ENCODE measurements around the gene UBIAD1.
"Not testable (repeated sequence)": the region's sequence is repeated elsewhere in the genome, so short reads cannot be mapped to it uniquely, and the experiment has no call there.

The UBIAD1 gene

DNA sequence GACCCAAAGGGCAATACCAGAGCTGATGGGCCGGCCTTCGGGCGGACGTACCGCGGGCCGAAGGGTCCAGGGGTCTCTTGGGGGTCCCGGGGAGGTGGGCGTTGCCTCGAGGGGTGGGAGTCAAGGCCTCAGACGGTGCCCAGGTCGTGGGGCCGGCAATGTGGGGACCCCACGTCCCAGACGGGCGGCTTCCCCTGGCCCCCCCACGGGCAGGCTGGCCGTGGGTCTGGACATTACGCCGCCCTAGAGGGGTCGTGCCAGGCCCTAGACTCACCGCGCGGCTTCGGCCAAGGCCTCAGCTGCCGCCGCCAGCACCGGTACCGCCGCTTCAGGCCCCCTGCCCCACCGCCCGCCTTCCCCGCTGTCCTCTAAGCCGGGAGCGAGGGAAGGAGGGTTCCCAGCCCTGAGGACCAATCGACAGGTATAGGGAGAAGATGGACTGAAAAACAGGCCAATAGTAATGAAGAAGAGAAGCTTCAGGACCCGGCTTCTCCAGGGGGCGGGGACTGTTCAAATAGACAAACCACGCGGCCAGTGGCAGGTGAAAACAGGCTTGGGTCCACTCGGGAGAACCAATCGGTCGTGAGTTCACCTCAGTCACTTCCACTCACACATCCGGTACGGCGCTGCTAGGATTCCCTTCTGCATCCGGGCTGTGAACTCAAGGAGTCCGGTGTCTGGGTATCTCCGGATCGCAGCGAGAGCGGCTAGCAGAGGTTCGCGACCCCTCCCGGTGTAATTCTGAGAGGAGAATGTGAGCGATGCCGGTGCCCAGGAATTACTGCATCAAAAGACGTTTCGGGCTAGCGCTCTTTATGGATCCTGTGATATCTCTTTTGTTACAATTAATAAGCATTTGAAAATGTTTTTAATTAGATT, 10.6 kb upstream of the UBIAD1 start, which contains the start of gene MTOR:
Gene MTOR, minus strand, starts transcription at position 381 of the 879 bp plus-strand sequence. CDS start 3,142 bp downstream, outside the sequence.
- Mint-ChIP-seq H3K9me3 (no peaks in the 10 kb centered on the region), H3K4me3 (peak within 1 kb of the TSS; percentile 91 to 96), H3K27ac (peak within 1 kb of the TSS; percentile 95 to 97), H3K36me3 (ENCODE audit: insufficient read depth) (peaks cover 30% of the 10 kb centered on the region), H3K4me1 (ENCODE audit: low read depth in 2 of 2) (peaks cover 9 to 12% of the 10 kb centered on the region in 2 donors), H3K27me3 (no peaks in the 10 kb centered on the region)
- DNase-seq (peak; percentile 94 to 96 (median 95)), ATAC-seq (replicated peaks) (peak; percentile 96)

DNA sequence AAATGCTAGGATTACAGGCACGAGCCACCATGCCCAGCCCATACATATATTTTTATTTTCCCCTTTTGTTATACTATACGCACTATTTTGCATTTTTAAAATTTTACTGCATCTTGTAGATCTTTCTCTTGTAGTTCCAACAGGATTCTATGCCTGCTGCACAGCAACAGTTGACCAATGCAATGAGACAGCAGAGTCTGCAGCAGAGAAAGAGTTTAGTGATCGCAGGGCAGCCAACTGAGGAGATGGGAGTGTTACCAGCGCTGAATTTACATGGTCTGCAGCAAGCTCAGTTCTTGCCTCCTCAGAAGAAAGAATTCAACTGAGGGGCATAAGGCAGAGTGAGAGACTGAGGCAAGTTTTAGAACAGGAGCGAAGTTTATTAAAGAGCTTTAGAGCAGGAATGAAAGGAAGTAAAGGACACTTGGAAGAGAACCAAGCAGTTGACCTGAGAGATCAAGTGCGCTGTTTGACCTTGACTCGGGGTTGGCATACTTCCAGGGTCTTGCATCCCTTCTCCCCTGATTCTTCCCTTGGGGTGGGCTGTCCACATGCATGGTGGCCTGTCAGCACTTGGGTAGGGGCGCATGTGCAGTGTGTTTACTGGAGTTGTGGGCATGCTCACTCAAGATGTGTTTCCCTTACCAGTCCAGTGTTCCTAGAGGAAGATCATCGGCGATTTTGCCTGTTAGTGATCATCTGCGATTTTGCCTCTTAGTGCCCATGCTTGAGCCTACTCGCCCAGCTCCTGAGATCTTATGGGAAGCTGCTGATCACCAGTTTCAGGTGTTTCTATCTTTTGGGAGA, 6.5 kb upstream of the UBIAD1 start:
- H3K27ac Mint-ChIP-seq: no peak overlapping the region
- H3K4me3 Mint-ChIP-seq: no peak overlapping the region
- no peaks in the 10 kb centered on the region for H3K27me3 Mint-ChIP-seq

DNA sequence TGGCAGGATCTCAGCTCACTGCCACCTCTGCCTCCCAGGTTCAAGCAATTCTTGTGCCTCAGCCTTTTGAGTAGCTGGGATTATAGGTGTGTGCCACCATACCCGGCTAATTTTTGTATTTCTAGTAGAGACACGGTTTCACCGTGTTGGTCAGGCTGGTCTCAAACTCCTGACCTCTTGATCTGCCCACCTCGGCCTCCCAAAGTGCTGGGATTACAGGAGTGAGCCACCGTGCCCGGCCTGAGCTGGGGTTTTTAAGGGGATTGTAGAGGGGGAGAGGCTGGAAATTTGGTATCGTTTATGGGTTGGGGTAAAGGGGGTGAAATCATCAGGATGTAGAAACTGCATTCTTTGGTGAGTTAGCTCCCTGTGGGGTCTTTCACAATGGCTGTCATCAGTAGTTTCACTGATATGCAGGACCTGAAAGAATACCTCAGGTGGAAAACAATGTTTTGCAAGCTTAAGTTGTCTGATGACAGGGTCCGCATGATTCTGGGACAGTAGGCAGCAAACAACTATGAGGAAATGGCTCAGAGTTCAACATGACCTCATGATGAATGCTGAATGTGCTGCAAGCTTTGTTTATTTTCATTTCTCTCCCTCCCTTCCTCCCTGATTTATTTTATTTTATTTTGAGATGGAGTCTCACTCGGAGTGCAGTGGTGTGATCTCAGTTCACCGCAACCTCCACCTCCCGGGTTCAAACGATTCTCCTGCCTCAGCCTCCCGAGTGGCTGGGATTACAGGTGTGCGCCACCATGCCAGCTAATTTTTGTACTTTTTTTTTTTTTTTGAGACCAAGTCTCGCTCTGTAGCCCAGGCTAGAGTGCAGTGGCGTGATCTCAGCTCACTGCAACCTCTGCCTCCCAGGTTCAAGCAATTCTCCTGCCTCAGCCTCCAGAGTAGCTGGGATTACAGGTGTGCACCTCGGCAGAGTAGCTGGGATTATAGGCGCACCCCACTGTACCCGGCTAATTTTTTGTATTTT, 5.4 kb upstream of the UBIAD1 start:
- H3K27me3 Mint-ChIP-seq; H3K27ac Mint-ChIP-seq; H3K9me3 Mint-ChIP-seq; H3K4me3 Mint-ChIP-seq; H3K4me1 Mint-ChIP-seq (ENCODE audit: low read depth in 2 of 2); DNase-seq; H3K36me3 Mint-ChIP-seq (ENCODE audit: insufficient read depth); ATAC-seq (replicated peaks): not testable (repeated sequence)

More for the DNA sequence above, 6.5 kb upstream of the UBIAD1 start:
- DNase-seq (no peak), ATAC-seq (replicated peaks) (no peak)
- H3K4me1 Mint-ChIP-seq (ENCODE audit: low read depth in 2 of 2): peaks cover 8 to 10% of the 10 kb centered on the region in 2 donors
- peaks cover 3% of the 10 kb centered on the region for H3K36me3 Mint-ChIP-seq (ENCODE audit: insufficient read depth)
- H3K9me3 Mint-ChIP-seq: no peaks in the 10 kb centered on the region

DNA sequence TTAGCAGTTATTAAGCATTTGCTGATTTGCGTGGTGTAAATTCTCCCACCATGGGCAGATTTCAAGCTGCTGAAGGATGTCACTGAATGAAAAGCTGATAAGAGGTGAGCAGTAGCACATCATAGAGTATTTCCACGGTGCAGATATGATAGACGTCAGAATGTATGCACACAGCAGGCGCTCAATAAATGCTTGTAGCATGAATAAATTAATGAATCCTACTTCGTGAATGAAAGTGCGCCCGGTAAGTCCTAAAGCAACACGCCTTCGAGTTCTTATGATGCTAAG, 510 bp upstream of the UBIAD1 start:
- Mint-ChIP-seq H3K36me3 (ENCODE audit: insufficient read depth) (peaks cover 13% of the 10 kb centered on the region), H3K27me3 (no peaks in the 10 kb centered on the region), H3K4me3 (peak overlapping the region; percentile 47 to 58), H3K27ac (peak overlapping the region in 1 of 2 donors; percentile 28), H3K9me3 (no peaks in the 10 kb centered on the region), H3K4me1 (ENCODE audit: low read depth in 2 of 2) (peaks cover 20 to 26% of the 10 kb centered on the region in 2 donors)
- no peak for DNase-seq
- ATAC-seq (replicated peaks): no peak

DNA sequence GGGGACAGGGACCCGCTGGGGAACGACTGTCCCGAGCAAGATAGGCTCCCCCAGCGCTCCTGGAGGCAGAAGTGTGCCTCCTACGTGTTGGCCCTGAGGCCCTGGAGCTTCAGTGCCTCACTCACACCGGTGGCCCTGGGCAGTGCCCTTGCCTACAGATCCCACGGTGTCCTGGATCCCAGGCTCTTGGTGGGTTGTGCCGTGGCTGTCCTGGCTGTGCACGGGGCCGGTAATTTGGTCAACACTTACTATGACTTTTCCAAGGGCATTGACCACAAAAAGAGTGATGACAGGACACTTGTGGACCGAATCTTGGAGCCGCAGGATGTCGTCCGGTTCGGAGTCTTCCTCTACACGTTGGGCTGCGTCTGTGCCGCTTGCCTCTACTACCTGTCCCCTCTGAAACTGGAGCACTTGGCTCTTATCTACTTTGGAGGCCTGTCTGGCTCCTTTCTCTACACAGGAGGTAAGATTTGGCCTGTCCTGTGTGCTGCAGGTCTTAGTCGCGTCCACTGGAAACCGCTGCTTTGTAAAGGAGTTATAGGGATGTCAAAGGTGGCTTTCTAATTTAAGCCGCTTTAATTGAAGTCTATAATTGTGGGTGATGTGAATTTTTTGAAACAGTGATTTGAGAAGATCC, 717 bp downstream of the UBIAD1 start:
- H3K4me3 Mint-ChIP-seq: peak overlapping the region; percentile 82 to 92
- no peaks in the 10 kb centered on the region for H3K27me3 Mint-ChIP-seq
- H3K36me3 Mint-ChIP-seq (ENCODE audit: insufficient read depth): peaks cover 22% of the 10 kb centered on the region
- DNase-seq (peak in 1 of 3 experiments; percentile 8), ATAC-seq (replicated peaks) (peak; percentile 48)
- peaks cover 24 to 32% of the 10 kb centered on the region in 2 donors for H3K4me1 Mint-ChIP-seq (ENCODE audit: low read depth in 2 of 2)
- H3K9me3 Mint-ChIP-seq: no peaks in the 10 kb centered on the region
- H3K27ac Mint-ChIP-seq: peak overlapping the region; percentile 87 to 92

DNA sequence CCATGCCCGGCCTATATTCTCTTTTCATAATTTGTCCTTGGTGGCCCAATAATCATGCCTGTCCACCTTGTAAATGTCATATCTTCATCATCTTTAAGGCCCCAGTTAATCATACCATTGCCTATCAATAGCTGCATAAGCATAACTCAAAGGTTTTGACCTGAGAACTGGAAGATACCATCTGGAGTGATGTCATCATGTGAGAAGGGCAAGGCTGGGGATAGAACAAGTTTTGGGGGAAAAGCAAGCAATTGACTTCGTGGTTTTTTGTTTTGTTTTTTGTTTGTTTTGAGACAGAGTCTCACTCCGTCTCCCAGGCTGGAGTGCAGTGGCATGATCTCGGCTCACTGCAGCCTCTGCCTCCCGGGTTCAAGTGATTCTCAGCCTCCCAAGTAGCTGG, 6.2 kb downstream of the UBIAD1 start:
- DNase-seq: no peak
- Mint-ChIP-seq H3K4me1 (ENCODE audit: low read depth in 2 of 2) (peaks cover 41 to 49% of the 10 kb centered on the region in 2 donors), H3K36me3 (ENCODE audit: insufficient read depth) (peaks cover 26% of the 10 kb centered on the region), H3K27ac (peak overlapping the region in 1 of 2 donors; percentile 23), H3K27me3 (no peaks in the 10 kb centered on the region), H3K9me3 (no peaks in the 10 kb centered on the region), H3K4me3 (no peak overlapping the region)
- no peak for ATAC-seq (replicated peaks)

DNA sequence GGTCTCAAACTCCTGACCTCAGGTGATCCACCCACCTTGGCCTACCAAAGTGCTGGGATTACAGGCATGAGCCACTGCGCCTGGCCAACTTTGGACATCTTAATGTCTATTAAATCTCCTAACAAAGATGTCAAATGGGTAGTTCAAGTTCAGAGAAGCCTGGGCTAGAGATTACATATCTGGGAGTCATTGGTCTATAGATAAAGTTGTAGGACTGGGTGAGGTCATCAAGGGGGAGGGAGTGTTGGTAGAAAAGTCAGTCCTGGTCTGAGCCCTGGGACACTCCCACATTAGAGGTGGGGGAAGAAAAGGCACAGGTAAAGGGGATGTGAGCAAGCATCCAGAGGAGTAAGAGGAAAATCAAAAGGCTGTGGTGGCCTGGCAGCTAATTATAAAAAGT, 6.6 kb downstream of the UBIAD1 start:
- Mint-ChIP-seq H3K4me3 (no peak overlapping the region), H3K27ac (peak overlapping the region; percentile 8 to 23), H3K9me3 (no peaks in the 10 kb centered on the region), H3K4me1 (ENCODE audit: low read depth in 2 of 2) (peaks cover 42 to 50% of the 10 kb centered on the region in 2 donors), H3K36me3 (ENCODE audit: insufficient read depth) (peaks cover 27% of the 10 kb centered on the region), H3K27me3 (no peaks in the 10 kb centered on the region)
- no peak for DNase-seq
- ATAC-seq (replicated peaks): no peak

DNA sequence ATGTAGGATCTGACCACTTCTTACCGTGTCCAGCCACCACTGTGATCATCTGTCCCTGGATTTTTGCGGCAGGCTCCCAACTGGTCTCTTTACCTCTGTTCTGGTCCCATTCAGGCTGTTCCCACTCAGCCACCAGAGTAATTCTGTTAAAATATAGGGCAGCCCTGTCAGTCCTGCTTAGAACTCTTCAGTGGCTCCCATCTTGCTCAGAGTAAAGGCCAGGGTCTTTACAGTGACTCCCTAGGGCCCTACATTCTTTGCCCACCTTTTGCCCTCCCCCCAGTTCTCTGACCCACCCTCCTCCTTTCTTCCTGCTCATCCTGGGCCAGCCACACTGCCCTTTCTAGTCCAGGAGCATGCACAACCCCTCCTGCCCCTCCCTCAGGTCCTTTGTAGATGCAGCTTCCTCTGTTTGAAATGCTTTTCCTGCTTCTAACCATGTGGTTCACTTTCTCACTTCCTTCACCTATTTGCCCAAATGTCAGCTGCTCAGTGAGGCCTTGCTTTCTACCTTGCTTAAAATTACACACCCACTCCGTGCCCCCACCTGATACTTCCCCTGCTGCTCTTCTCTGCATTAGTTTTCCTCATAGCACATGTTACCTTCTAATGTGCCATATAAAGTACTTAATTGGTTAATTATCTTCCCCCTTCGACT, 7.8 kb downstream of the UBIAD1 start:
- peaks cover 40 to 44% of the 10 kb centered on the region in 2 donors for H3K4me1 Mint-ChIP-seq (ENCODE audit: low read depth in 2 of 2)
- H3K27ac Mint-ChIP-seq: peak overlapping the region; percentile 77 to 85
- DNase-seq (no peak), ATAC-seq (replicated peaks) (peak; percentile 68)
- no peaks in the 10 kb centered on the region for H3K27me3 Mint-ChIP-seq
- H3K4me3 Mint-ChIP-seq: peak overlapping the region; percentile 24 to 32
- H3K36me3 Mint-ChIP-seq (ENCODE audit: insufficient read depth): peaks cover 33% of the 10 kb centered on the region
- H3K9me3 Mint-ChIP-seq: no peaks in the 10 kb centered on the region

DNA sequence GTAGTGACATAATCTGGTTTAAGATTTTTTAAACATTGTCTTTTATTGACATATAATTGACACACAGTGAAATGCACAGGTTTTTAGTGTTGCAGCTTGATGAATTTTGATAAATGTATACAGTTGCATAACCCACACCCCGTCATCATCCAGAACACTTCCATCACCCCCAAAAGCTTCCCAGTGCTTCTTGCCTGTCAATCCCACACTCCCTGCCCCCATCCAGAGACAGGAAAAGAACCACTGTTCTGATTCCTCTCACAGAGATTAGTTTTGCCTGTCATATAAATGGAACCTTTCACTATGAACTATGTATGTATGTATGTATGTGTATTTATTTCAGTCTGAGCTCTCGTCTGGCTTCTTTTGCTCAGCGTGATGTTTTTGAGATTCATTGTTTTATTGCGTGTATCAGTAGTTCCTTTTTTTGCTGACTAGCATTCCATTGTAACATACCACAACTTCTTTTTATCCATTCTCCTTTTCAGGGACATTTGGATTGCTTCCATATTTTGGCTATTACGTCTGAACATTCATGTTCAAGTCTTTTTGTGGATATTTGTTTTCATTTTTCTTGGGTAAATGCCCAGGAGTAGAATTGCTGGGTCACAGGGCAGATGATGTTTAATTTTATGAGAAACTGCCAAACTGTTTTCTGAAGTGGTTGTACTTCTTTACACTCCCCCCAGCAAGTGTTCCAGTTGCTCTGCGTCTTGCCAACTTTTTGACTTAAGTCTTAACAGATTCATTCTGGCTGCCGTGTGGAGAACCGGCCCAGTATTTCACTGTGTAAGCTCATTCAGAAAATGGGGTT, 8.7 kb downstream of the UBIAD1 start:
- peaks cover 33% of the 10 kb centered on the region for H3K36me3 Mint-ChIP-seq (ENCODE audit: insufficient read depth)
- no peak for DNase-seq

DNA sequence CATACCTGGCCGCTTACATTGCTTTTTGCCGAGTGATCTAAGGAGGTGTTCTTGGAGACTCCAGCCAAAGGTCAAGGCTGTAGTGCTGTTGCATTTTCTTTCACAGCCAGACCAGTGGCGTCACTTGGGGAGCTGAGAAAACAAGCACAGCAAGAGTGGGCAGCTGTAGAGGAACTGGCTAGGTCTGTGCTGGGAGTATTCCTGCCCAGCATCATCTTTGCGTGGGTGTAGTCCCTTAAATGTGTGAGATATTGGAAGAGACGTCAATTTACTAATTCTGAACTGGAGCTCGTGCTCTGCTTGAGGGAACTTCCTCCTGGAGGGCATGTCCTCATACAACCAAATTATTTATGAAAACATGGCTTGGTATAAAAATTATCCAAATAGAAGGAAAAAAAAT, 10.2 kb downstream of the UBIAD1 start:
- DNase-seq (no peak), ATAC-seq (replicated peaks) (no peak)
- Mint-ChIP-seq H3K4me3 (no peak overlapping the region), H3K27me3 (no peaks in the 10 kb centered on the region), H3K4me1 (ENCODE audit: low read depth in 2 of 2) (peaks cover 34 to 36% of the 10 kb centered on the region in 2 donors), H3K9me3 (no peaks in the 10 kb centered on the region), H3K27ac (no peak overlapping the region), H3K36me3 (ENCODE audit: insufficient read depth) (peaks cover 36% of the 10 kb centered on the region)

More for the DNA sequence above, 8.7 kb downstream of the UBIAD1 start:
- Mint-ChIP-seq H3K4me3 (peak overlapping the region; percentile 24 to 32), H3K27ac (peak overlapping the region; percentile 77 to 85), H3K27me3 (no peaks in the 10 kb centered on the region), H3K9me3 (no peaks in the 10 kb centered on the region), H3K4me1 (ENCODE audit: low read depth in 2 of 2) (peaks cover 38 to 41% of the 10 kb centered on the region in 2 donors)
- ATAC-seq (replicated peaks): no peak

DNA sequence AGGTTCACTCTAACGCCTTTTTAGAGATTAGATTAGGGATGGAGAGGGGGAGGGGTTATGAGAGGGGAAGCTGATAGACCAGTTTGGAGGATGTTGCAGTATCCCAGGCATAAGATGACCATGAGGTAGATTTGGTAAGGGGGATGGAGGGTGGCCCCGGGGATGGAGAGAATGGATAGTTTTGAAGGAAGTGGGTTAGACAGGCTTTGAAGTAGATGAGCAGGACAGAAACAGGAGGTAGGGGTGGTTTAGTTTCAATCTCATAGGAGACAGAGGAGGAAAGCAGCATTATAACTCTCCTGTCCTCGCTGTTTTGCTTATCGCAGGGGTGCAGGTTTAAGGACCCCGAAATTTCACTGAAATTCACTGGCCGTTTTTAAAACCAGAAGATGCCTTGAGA, 11.8 kb downstream of the UBIAD1 start:
- DNase-seq: no peak
- Mint-ChIP-seq H3K4me3 (no peak overlapping the region), H3K4me1 (ENCODE audit: low read depth in 2 of 2) (peaks cover 31 to 34% of the 10 kb centered on the region in 2 donors), H3K27ac (peak overlapping the region; percentile 44 to 55), H3K9me3 (no peaks in the 10 kb centered on the region), H3K36me3 (ENCODE audit: insufficient read depth) (peaks cover 33% of the 10 kb centered on the region), H3K27me3 (no peaks in the 10 kb centered on the region)
- ATAC-seq (replicated peaks): no peak
